OCI-LY7 (cell line): ENCODE data around the gene COL24A1. TPM values are rescaled to one million over a fixed set of nuclear protein-coding genes. Genes with fewer than 3 reads are reported as not detected.

Experiments
- BruUV-seq: library from RNA; stranded (reverse); fragments of 400-500 nt; replicated peaks from 2 replicates; lab custom pipeline; 2021; lab: Mats Ljungman, UMichigan
- CTCF ChIA-PET: fragments of 300-600 bp; sonication (Branson Sonifier 250); formaldehyde crosslinking; loops from one replicate; lab custom pipeline; 2022; ENCODE audit warnings: antibody characterized with exemption; ENCODE audit not compliant: unreplicated experiment; lab: Charles Lee
- POLR2A ChIA-PET: fragments of 300-600 bp; sonication (Branson Sonifier 250); formaldehyde crosslinking; loops from one replicate; lab custom pipeline; 2022; ENCODE audit warnings: antibody characterized with exemption; lab: Charles Lee
- DNase-seq: peaks from one replicate; pipeline ENCODE4 v3.0.0-alpha.2; 2015; ENCODE audit warnings: low spot score
- H2AFZ ChIP-seq: fragments of 200-600 bp; sonication (generic), shearing (Covaris generic); 2 replicates; pipeline ENCODE4 v1.6.1; 2014; ENCODE audit warnings: mild to moderate bottlenecking, antibody characterized with exemption, low read length, moderate library complexity
- H3K27ac ChIP-seq: fragments of 200-600 bp; sonication (generic); 2 replicates; pipeline ENCODE4 v1.5.1; 2014; ENCODE audit warnings: mixed run types, low read depth, mild to moderate bottlenecking, moderate library complexity, low read length, inconsistent platforms; ENCODE audit not compliant: poor library complexity, severe bottlenecking
- H3K36me3 ChIP-seq: fragments of 200-600 bp; sonication (generic); 2 replicates; pipeline ENCODE4 v1.6.1; 2014; ENCODE audit warnings: mild to moderate bottlenecking, antibody characterized with exemption, low read length, moderate library complexity, mixed read lengths; ENCODE audit not compliant: insufficient read depth
- H3K4me1 ChIP-seq: fragments of 200-600 bp; sonication (generic); 2 replicates; pipeline ENCODE4 v1.5.1; 2014; ENCODE audit warnings: mild to moderate bottlenecking, low read length; ENCODE audit not compliant: insufficient read depth, poor library complexity, severe bottlenecking
- H3K4me2 ChIP-seq: fragments of 200-600 bp; sonication (generic); 2 replicates; pipeline ENCODE4 v1.6.1; 2014; ENCODE audit warnings: mild to moderate bottlenecking, low read length
- H3K4me3 ChIP-seq: fragments of 200-600 bp; sonication (generic); 2 replicates; pipeline ENCODE4 v1.5.1; 2014; ENCODE audit warnings: mild to moderate bottlenecking, low read depth, low read length; ENCODE audit not compliant: poor library complexity, severe bottlenecking
- H3K79me2 ChIP-seq: fragments of 200-600 bp; sonication (generic); 2 replicates; pipeline ENCODE4 v1.6.1; 2016; ENCODE audit warnings: low read depth, mild to moderate bottlenecking, low read length, moderate library complexity, mixed read lengths; ENCODE audit not compliant: insufficient read depth
- H3K9me2 ChIP-seq: fragments of 200-600 bp; sonication (generic); 2 replicates; pipeline ENCODE4 v1.6.1; 2016; ENCODE audit warnings: mild to moderate bottlenecking, low read length, mixed read lengths; ENCODE audit not compliant: insufficient read depth
- H3K9me3 ChIP-seq: fragments of 200-600 bp; sonication (generic); 2 replicates; pipeline ENCODE4 v1.6.1; 2014; ENCODE audit warnings: mild to moderate bottlenecking, mixed run types, low read length, mixed read lengths
- H4K20me1 ChIP-seq: fragments of 200-600 bp; sonication (generic); 2 replicates; pipeline ENCODE4 v1.6.1; 2014; ENCODE audit warnings: mild to moderate bottlenecking, antibody characterized with exemption, low read length, moderate library complexity, mixed read lengths; ENCODE audit not compliant: insufficient read depth
- EZH2phosphoT487 ChIP-seq: fragments of 200-600 bp; sonication (generic); IDR thresholded peaks from 2 replicates; pipeline ENCODE4 v1.6.1; 2018; ENCODE audit warnings: low read depth, borderline replicate concordance, mild to moderate bottlenecking, mixed run types, antibody characterized with exemption, low read length, moderate library complexity, mixed read lengths
- intact Hi-C: fragments of 100-400 bp; cut with micrococcal nuclease; formaldehyde crosslinking; loops from one replicate; pipeline ENCODE4 v1.10.0; 2022; ENCODE audit not compliant: unreplicated experiment
- total RNA-seq, 2 experiments: library from RNA; depleted of rRNA in 1 of 2; stranded (reverse); fragments of >200 nt in 1 of 2; shearing (Covaris generic) in 1 of 2; gene quantifications; 2 replicates each; pipeline ENCODE4 v1.2.3, GENCODE V29; 2014 to 2022
- TF ChIP-seq, protein P1 (sequence below): fragments of 200-600 bp; sonication (generic); conservative IDR thresholded peaks from 2 replicates; pipeline ENCODE4 v1.5.1; 2014; ENCODE audit warnings: mild to moderate bottlenecking, antibody characterized with exemption, low read length, moderate library complexity, mixed read lengths

Gene COL24A1
- total RNA-seq, 2 experiments from 2014 or later = 0.06 to 0.23 TPM

- Histone ChIP-seq H3K4me1 (no peaks in the 10 kb centered on the region), H3K9me2 (no peaks in the 10 kb centered on the region), H3K4me2 (no peak overlapping the region), H3K36me3 (no peaks in the 10 kb centered on the region), H3K9me3 (no peaks in the 10 kb centered on the region), H3K4me3 (no peak overlapping the region), H3K79me2 (no peaks in the 10 kb centered on the region), H3K27ac (no peak overlapping the region), H2AFZ (no peak overlapping the region), H4K20me1 (no peaks in the 10 kb centered on the region)
- intact Hi-C loops = no loop called here
- TF ChIP-seq, protein P1, sequence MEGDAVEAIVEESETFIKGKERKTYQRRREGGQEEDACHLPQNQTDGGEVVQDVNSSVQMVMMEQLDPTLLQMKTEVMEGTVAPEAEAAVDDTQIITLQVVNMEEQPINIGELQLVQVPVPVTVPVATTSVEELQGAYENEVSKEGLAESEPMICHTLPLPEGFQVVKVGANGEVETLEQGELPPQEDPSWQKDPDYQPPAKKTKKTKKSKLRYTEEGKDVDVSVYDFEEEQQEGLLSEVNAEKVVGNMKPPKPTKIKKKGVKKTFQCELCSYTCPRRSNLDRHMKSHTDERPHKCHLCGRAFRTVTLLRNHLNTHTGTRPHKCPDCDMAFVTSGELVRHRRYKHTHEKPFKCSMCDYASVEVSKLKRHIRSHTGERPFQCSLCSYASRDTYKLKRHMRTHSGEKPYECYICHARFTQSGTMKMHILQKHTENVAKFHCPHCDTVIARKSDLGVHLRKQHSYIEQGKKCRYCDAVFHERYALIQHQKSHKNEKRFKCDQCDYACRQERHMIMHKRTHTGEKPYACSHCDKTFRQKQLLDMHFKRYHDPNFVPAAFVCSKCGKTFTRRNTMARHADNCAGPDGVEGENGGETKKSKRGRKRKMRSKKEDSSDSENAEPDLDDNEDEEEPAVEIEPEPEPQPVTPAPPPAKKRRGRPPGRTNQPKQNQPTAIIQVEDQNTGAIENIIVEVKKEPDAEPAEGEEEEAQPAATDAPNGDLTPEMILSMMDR = no peak
- no peak for TF ChIP-seq EZH2phosphoT487
- CTCF ChIA-PET = no interaction called here
- POLR2A ChIA-PET = no interaction called here
- no TSS peak for BruUV-seq
- DNase-seq = no peak
Observed at GRCh38 chr1:85756864-85757263, 399.7 kb downstream of the COL24A1 start.

DNA sequence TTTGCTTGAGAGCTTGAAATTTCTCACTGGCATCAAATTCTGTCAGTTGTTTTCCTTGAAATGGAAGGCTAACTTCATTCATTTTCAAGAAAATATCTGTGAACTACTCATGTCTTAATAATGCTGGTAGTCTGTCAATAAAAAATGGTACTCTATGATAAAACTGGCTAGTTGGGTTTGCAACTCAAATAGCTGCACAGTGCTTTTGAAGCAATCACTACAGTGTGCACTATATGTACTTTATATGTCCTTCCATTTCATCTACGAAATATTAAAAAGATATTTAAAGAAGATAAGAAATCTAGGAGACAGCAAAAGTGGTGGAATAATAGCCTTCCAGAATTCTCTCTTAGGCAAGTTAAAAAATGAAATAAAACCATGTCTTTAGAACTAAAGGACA, 408.5 kb downstream of the COL24A1 start:
- Histone ChIP-seq H3K36me3 (no peaks in the 10 kb centered on the region), H3K4me1 (no peaks in the 10 kb centered on the region), H3K27ac (no peak overlapping the region), H3K9me2 (no peaks in the 10 kb centered on the region), H3K4me3 (no peak overlapping the region), H3K4me2 (no peak overlapping the region), H3K9me3 (no peaks in the 10 kb centered on the region), H2AFZ (no peak overlapping the region), H3K79me2 (no peaks in the 10 kb centered on the region), H4K20me1 (no peaks in the 10 kb centered on the region)
- intact Hi-C loops = no loop called here
- no TSS peak for BruUV-seq
- TF ChIP-seq, protein P1 = no peak
- no peak for TF ChIP-seq EZH2phosphoT487
- ChIA-PET POLR2A (interaction anchor here (0.6 to 0.9 kb wide), 2 partner anchors 19 to 1876 kb away, joined by 3 read pairs; no protein-coding TSS in a partner anchor), CTCF (no interaction called here)
- DNase-seq = no peak

DNA sequence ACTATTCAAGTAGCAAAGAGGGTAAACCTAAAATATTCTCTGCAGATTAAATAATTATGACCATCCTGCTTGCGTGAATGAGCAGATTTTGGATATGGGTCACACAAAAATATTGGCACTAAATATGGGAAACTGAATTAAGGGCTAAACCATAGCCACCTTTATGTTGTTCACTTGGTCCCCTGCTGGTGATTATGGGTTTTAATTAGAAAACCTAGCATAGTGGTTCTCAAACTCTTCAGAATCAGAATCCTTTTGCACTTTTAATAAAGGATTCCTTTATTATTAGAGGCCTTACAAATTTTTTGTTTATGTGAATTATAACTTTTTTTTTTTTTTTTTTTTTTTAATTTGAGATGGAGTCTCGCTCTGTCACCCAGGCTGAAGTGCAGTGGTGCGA, 409.8 kb downstream of the COL24A1 start:
- POLR2A ChIA-PET = no interaction called here
- no peaks in the 10 kb centered on the region for H3K9me3 ChIP-seq
- CTCF ChIA-PET = no interaction called here
- no peaks in the 10 kb centered on the region for H3K4me1 ChIP-seq
- H3K27ac ChIP-seq = no peak overlapping the region
- no TSS peak for BruUV-seq
- H3K79me2 ChIP-seq = no peaks in the 10 kb centered on the region
- no peak for DNase-seq
- no peak overlapping the region for H3K4me3 ChIP-seq
- H3K36me3 ChIP-seq = no peaks in the 10 kb centered on the region
- no peak overlapping the region for H2AFZ ChIP-seq
- TF ChIP-seq, protein P1 = no peak
- TF ChIP-seq EZH2phosphoT487 = no peak
- intact Hi-C loops = no loop called here
- H3K9me2 ChIP-seq = no peaks in the 10 kb centered on the region
- no peaks in the 10 kb centered on the region for H4K20me1 ChIP-seq
- H3K4me2 ChIP-seq = no peak overlapping the region
